ENCODE measurements around the gene LCP2.

The LCP2 gene

GRCh38 chr5:170336065-170336464 lies 38.5 kb upstream of the LCP2 start:
- no peaks in the 10 kb centered on the region for H3K36me3 ChIP-seq (ENCODE audit: control insufficient read depth, insufficient read depth, low read length, severe bottlenecking)
- H3K27me3 ChIP-seq (replicated peaks; ENCODE audit: control insufficient read depth, insufficient read depth, low read length), result peaks cover 25% of the 10 kb centered on the region
- no peaks in the 10 kb centered on the region for H3K9me3 ChIP-seq (ENCODE audit: control insufficient read depth, low read length)
- DNase-seq (ENCODE audit: low read depth), result no peak
- no peak overlapping the region for H3K4me3 ChIP-seq (ENCODE audit: low read length)
- no peak overlapping the region for H3K9ac ChIP-seq (ENCODE audit: low read length)
- peaks cover 7% of the 10 kb centered on the region for H3K4me1 ChIP-seq (ENCODE audit: control insufficient read depth, insufficient read depth, low read length)

GRCh38 chr5:170334626-170335025 lies 37.0 kb upstream of the LCP2 start:
- Histone ChIP-seq H3K4me3 (ENCODE audit: low read length) (no peak overlapping the region), H3K9ac (ENCODE audit: low read length) (no peak overlapping the region), H3K9me3 (ENCODE audit: control insufficient read depth, low read length) (no peaks in the 10 kb centered on the region), H3K36me3 (ENCODE audit: control insufficient read depth, insufficient read depth, low read length, severe bottlenecking) (no peaks in the 10 kb centered on the region), H3K4me1 (ENCODE audit: control insufficient read depth, insufficient read depth, low read length) (peaks cover 13% of the 10 kb centered on the region), H3K27me3 (replicated peaks; ENCODE audit: control insufficient read depth, insufficient read depth, low read length) (peaks cover 22% of the 10 kb centered on the region)
- no peak for DNase-seq (ENCODE audit: low read depth)

- DNase-seq (ENCODE audit: low read depth), result no peak
These were observed 35.8 kb upstream of the LCP2 start for GRCh38 chr5:170333161-170333910.

GRCh38 chr5:170332058-170332457 lies 34.5 kb upstream of the LCP2 start:
- peaks cover 13% of the 10 kb centered on the region for H3K4me1 ChIP-seq (ENCODE audit: control insufficient read depth, insufficient read depth, low read length)
- H3K27me3 ChIP-seq (replicated peaks; ENCODE audit: control insufficient read depth, insufficient read depth, low read length), result peaks cover 17% of the 10 kb centered on the region
- no peak overlapping the region for H3K4me3 ChIP-seq (ENCODE audit: low read length)
- DNase-seq (ENCODE audit: low read depth), result no peak
- no peak overlapping the region for H3K9ac ChIP-seq (ENCODE audit: low read length)
- no peaks in the 10 kb centered on the region for H3K36me3 ChIP-seq (ENCODE audit: control insufficient read depth, insufficient read depth, low read length, severe bottlenecking)
- H3K9me3 ChIP-seq (ENCODE audit: control insufficient read depth, low read length), result no peaks in the 10 kb centered on the region

More at GRCh38 chr5:170333161-170333910, 35.8 kb upstream of the LCP2 start:
- H3K27me3 ChIP-seq (replicated peaks; ENCODE audit: control insufficient read depth, insufficient read depth, low read length), result peaks cover 23% of the 10 kb centered on the region
- H3K4me1 ChIP-seq (ENCODE audit: control insufficient read depth, insufficient read depth, low read length), result peaks cover 13% of the 10 kb centered on the region
- H3K4me3 ChIP-seq (ENCODE audit: low read length), result no peak overlapping the region
- no peaks in the 10 kb centered on the region for H3K9me3 ChIP-seq (ENCODE audit: control insufficient read depth, low read length)
- no peaks in the 10 kb centered on the region for H3K36me3 ChIP-seq (ENCODE audit: control insufficient read depth, insufficient read depth, low read length, severe bottlenecking)
- no peak overlapping the region for H3K9ac ChIP-seq (ENCODE audit: low read length)

- H3K9me3 ChIP-seq (ENCODE audit: control insufficient read depth, low read length), result no peaks in the 10 kb centered on the region
- no peaks in the 10 kb centered on the region for H3K36me3 ChIP-seq (ENCODE audit: control insufficient read depth, insufficient read depth, low read length, severe bottlenecking)
- H3K9ac ChIP-seq (ENCODE audit: low read length), result peak overlapping the region; percentile 31
- peaks cover 16% of the 10 kb centered on the region for H3K27me3 ChIP-seq (replicated peaks; ENCODE audit: control insufficient read depth, insufficient read depth, low read length)
- H3K4me1 ChIP-seq (ENCODE audit: control insufficient read depth, insufficient read depth, low read length), result peaks cover 13% of the 10 kb centered on the region
- no peak for DNase-seq (ENCODE audit: low read depth)
- H3K4me3 ChIP-seq (ENCODE audit: low read length), result peak overlapping the region; percentile 41
These were observed 33.0 kb upstream of the LCP2 start for GRCh38 chr5:170330568-170331054.

GRCh38 chr5:170329524-170329923 lies 31.9 kb upstream of the LCP2 start:
- Histone ChIP-seq H3K4me1 (ENCODE audit: control insufficient read depth, insufficient read depth, low read length) (peaks cover 13% of the 10 kb centered on the region), H3K4me3 (ENCODE audit: low read length) (no peak overlapping the region), H3K27me3 (replicated peaks; ENCODE audit: control insufficient read depth, insufficient read depth, low read length) (peaks cover 16% of the 10 kb centered on the region), H3K9me3 (ENCODE audit: control insufficient read depth, low read length) (no peaks in the 10 kb centered on the region), H3K9ac (ENCODE audit: low read length) (no peak overlapping the region), H3K36me3 (ENCODE audit: control insufficient read depth, insufficient read depth, low read length, severe bottlenecking) (no peaks in the 10 kb centered on the region)
- no peak for DNase-seq (ENCODE audit: low read depth)

GRCh38 chr5:170327829-170328228 lies 30.3 kb upstream of the LCP2 start:
- Histone ChIP-seq H3K27me3 (replicated peaks; ENCODE audit: control insufficient read depth, insufficient read depth, low read length) (peaks cover 16% of the 10 kb centered on the region), H3K9me3 (ENCODE audit: control insufficient read depth, low read length) (no peaks in the 10 kb centered on the region), H3K4me3 (ENCODE audit: low read length) (no peak overlapping the region), H3K36me3 (ENCODE audit: control insufficient read depth, insufficient read depth, low read length, severe bottlenecking) (no peaks in the 10 kb centered on the region), H3K9ac (ENCODE audit: low read length) (no peak overlapping the region), H3K4me1 (ENCODE audit: control insufficient read depth, insufficient read depth, low read length) (peaks cover 13% of the 10 kb centered on the region)
- DNase-seq (ENCODE audit: low read depth), result no peak

GRCh38 chr5:170327168-170327567 lies 29.6 kb upstream of the LCP2 start:
- Histone ChIP-seq H3K4me3 (ENCODE audit: low read length) (no peak overlapping the region), H3K4me1 (ENCODE audit: control insufficient read depth, insufficient read depth, low read length) (peaks cover 13% of the 10 kb centered on the region), H3K9me3 (ENCODE audit: control insufficient read depth, low read length) (no peaks in the 10 kb centered on the region), H3K9ac (ENCODE audit: low read length) (no peak overlapping the region), H3K36me3 (ENCODE audit: control insufficient read depth, insufficient read depth, low read length, severe bottlenecking) (no peaks in the 10 kb centered on the region), H3K27me3 (replicated peaks; ENCODE audit: control insufficient read depth, insufficient read depth, low read length) (peaks cover 16% of the 10 kb centered on the region)
- DNase-seq (ENCODE audit: low read depth), result no peak

- no peaks in the 10 kb centered on the region for H3K9me3 ChIP-seq (ENCODE audit: control insufficient read depth, low read length)
- no peak overlapping the region for H3K9ac ChIP-seq (ENCODE audit: low read length)
- H3K4me1 ChIP-seq (ENCODE audit: control insufficient read depth, insufficient read depth, low read length), result peaks cover 15% of the 10 kb centered on the region
- H3K27me3 ChIP-seq (replicated peaks; ENCODE audit: control insufficient read depth, insufficient read depth, low read length), result peaks cover 29% of the 10 kb centered on the region
- no peak overlapping the region for H3K4me3 ChIP-seq (ENCODE audit: low read length)
- no peak for DNase-seq (ENCODE audit: low read depth)
- no peaks in the 10 kb centered on the region for H3K36me3 ChIP-seq (ENCODE audit: control insufficient read depth, insufficient read depth, low read length, severe bottlenecking)
These were observed 21.7 kb upstream of the LCP2 start for GRCh38 chr5:170319301-170319700.

- Histone ChIP-seq H3K9me3 (ENCODE audit: control insufficient read depth, low read length) (no peaks in the 10 kb centered on the region), H3K9ac (ENCODE audit: low read length) (no peak overlapping the region), H3K4me3 (ENCODE audit: low read length) (no peak overlapping the region), H3K36me3 (ENCODE audit: control insufficient read depth, insufficient read depth, low read length, severe bottlenecking) (no peaks in the 10 kb centered on the region), H3K4me1 (ENCODE audit: control insufficient read depth, insufficient read depth, low read length) (peaks cover 28% of the 10 kb centered on the region), H3K27me3 (replicated peaks; ENCODE audit: control insufficient read depth, insufficient read depth, low read length) (peaks cover 29% of the 10 kb centered on the region)
- DNase-seq (ENCODE audit: low read depth), result no peak
These were observed 19.9 kb upstream of the LCP2 start for GRCh38 chr5:170317499-170317898.

- no peaks in the 10 kb centered on the region for H3K36me3 ChIP-seq (ENCODE audit: control insufficient read depth, insufficient read depth, low read length, severe bottlenecking)
- peaks cover 32% of the 10 kb centered on the region for H3K27me3 ChIP-seq (replicated peaks; ENCODE audit: control insufficient read depth, insufficient read depth, low read length)
- DNase-seq (ENCODE audit: low read depth), result no peak
- H3K9me3 ChIP-seq (ENCODE audit: control insufficient read depth, low read length), result no peaks in the 10 kb centered on the region
- H3K9ac ChIP-seq (ENCODE audit: low read length), result no peak overlapping the region
- no peak overlapping the region for H3K4me3 ChIP-seq (ENCODE audit: low read length)
- H3K4me1 ChIP-seq (ENCODE audit: control insufficient read depth, insufficient read depth, low read length), result peaks cover 34% of the 10 kb centered on the region
These were observed 19.4 kb upstream of the LCP2 start for GRCh38 chr5:170316937-170317336.

- Histone ChIP-seq H3K9ac (ENCODE audit: low read length) (peak overlapping the region; percentile 47), H3K36me3 (ENCODE audit: control insufficient read depth, insufficient read depth, low read length, severe bottlenecking) (no peaks in the 10 kb centered on the region), H3K4me1 (ENCODE audit: control insufficient read depth, insufficient read depth, low read length) (peaks cover 47% of the 10 kb centered on the region), H3K27me3 (replicated peaks; ENCODE audit: control insufficient read depth, insufficient read depth, low read length) (peaks cover 26% of the 10 kb centered on the region), H3K9me3 (ENCODE audit: control insufficient read depth, low read length) (no peaks in the 10 kb centered on the region), H3K4me3 (ENCODE audit: low read length) (no peak overlapping the region)
- no peak for DNase-seq (ENCODE audit: low read depth)
These were observed 17.6 kb upstream of the LCP2 start for GRCh38 chr5:170315154-170315553.
